BJ (cell line): ENCODE measurements around the gene TMEM272. TPM values are rescaled to one million over a fixed set of nuclear protein-coding genes. Genes with fewer than 3 reads are reported as not detected.
A peak's percentile ranks its signal among the peaks of the same experiment; 100 is the strongest.

Experiments
- CTCF ChIA-PET: fragments of 350-600 bp; formaldehyde crosslinking; extraction: SDS; loops from one replicate; lab custom pipeline; 2021; ENCODE audit warnings: antibody characterized with exemption, inconsistent platforms; lab: Yijun Ruan, JAX
- POLR2A ChIA-PET: fragments of 300-600 bp; sonication (Branson Sonifier 250); formaldehyde crosslinking; extraction: SDS; loops from one replicate; lab custom pipeline; 2021; ENCODE audit warnings: antibody characterized with exemption; lab: Charles Lee
- DNase-seq: peaks from one replicate; pipeline ENCODE4 v3.0.0-alpha.2; 2011; ENCODE audit warnings: low read depth
- H3K27me3 ChIP-seq: 2 replicates; pipeline ENCODE4 v1.6.0; 2011; ENCODE audit warnings: low read length; ENCODE audit not compliant: control insufficient read depth, insufficient read depth
- H3K36me3 ChIP-seq: 2 replicates; pipeline ENCODE4 v1.5.1; 2011; ENCODE audit warnings: low read length; ENCODE audit not compliant: control insufficient read depth, insufficient read depth
- H3K4me3 ChIP-seq: 2 replicates; pipeline ENCODE4 v1.5.1; 2011; ENCODE audit warnings: low read depth, mild to moderate bottlenecking, control low read depth, low read length
- CTCF ChIP-seq: IDR thresholded peaks from 2 replicates; pipeline ENCODE4 v1.5.1; 2011; ENCODE audit warnings: low read depth, mild to moderate bottlenecking, control low read depth, inconsistent platforms, low read length, moderate library complexity; ENCODE audit not compliant: insufficient read depth
- polyA plus RNA-seq: library from polyadenylated mRNA; depleted of rRNA; stranded (reverse); fragments of >200 nt; gene quantifications from 2 replicates; pipeline ENCODE4 v1.2.3, GENCODE V29; 2011

TMEM272 gene
- polyA plus RNA-seq, 1 experiment = not detected

- H3K36me3 ChIP-seq = no peaks in the 10 kb centered on the region
- H3K27me3 ChIP-seq = peaks cover 2% of the 10 kb centered on the region
- DNase-seq = no peak
- ChIA-PET POLR2A (no interaction called here), CTCF (interaction anchor here (0.7 to 2.2 kb wide), 6 partner anchors 13 to 365 kb away, joined by 3 to 10 read pairs (median 4); no protein-coding TSS in a partner anchor)
- no peak overlapping the region for H3K4me3 ChIP-seq
- TF ChIP-seq CTCF = no peak
Measured at GRCh38 chr13:51799261-51799660, 45.7 kb downstream of the TMEM272 start.

- Histone ChIP-seq H3K36me3 (no peaks in the 10 kb centered on the region), H3K27me3 (peaks cover 2% of the 10 kb centered on the region), H3K4me3 (no peak overlapping the region)
- peak; percentile 39; the same call in 1 of the 2 replicates for TF ChIP-seq CTCF
- ChIA-PET POLR2A (no interaction called here), CTCF (interaction anchor here (0.5 to 2.2 kb wide), 21 partner anchors 10 to 673 kb away, joined by 3 to 10 read pairs (median 4); no protein-coding TSS in a partner anchor)
- DNase-seq = no peak
Measured at GRCh38 chr13:51797664-51798488, 47.1 kb downstream of the TMEM272 start.

GRCh38 chr13:51796546-51796945 lies 48.4 kb downstream of the TMEM272 start:
- Histone ChIP-seq H3K27me3 (peaks cover 2% of the 10 kb centered on the region), H3K36me3 (no peaks in the 10 kb centered on the region), H3K4me3 (no peak overlapping the region)
- CTCF ChIA-PET = interaction anchor here (0.8 to 1.8 kb wide), 12 partner anchors 9 to 656 kb away, joined by 3 to 8 read pairs (median 4); no protein-coding TSS in a partner anchor
- DNase-seq = no peak
- TF ChIP-seq CTCF = no peak
- POLR2A ChIA-PET = no interaction called here

GRCh38 chr13:51795419-51795818 lies 49.6 kb downstream of the TMEM272 start:
- ChIA-PET POLR2A (interaction anchor here (0.6 kb wide), 1 partner anchor 840 kb away, joined by 6 read pairs; no protein-coding TSS in a partner anchor), CTCF (interaction anchor here (1.0 to 1.6 kb wide), 5 partner anchors 10 to 509 kb away, joined by 3 to 4 read pairs (median 3); no protein-coding TSS in a partner anchor)
- Histone ChIP-seq H3K36me3 (no peaks in the 10 kb centered on the region), H3K4me3 (no peak overlapping the region), H3K27me3 (peaks cover 2% of the 10 kb centered on the region)
- no peak for DNase-seq
- no peak for TF ChIP-seq CTCF

GRCh38 chr13:51794964-51795363 lies 50.0 kb downstream of the TMEM272 start:
- TF ChIP-seq CTCF = no peak
- no peak overlapping the region for H3K4me3 ChIP-seq
- CTCF ChIA-PET = interaction anchor here (1.0 to 1.6 kb wide), 5 partner anchors 9 to 508 kb away, joined by 3 to 4 read pairs (median 3); no protein-coding TSS in a partner anchor
- DNase-seq = no peak
- POLR2A ChIA-PET = no interaction called here
- no peaks in the 10 kb centered on the region for H3K36me3 ChIP-seq
- H3K27me3 ChIP-seq = peaks cover 1% of the 10 kb centered on the region
